Motor neuron (in vitro differentiated cells): ENCODE measurements around the gene AMMECR1. TPM values are rescaled to one million over a fixed set of nuclear protein-coding genes. Genes with fewer than 3 reads are reported as not detected.
A peak's percentile ranks its signal among the peaks of the same experiment; 100 is the strongest.

Experiments used
- ATAC-seq, 8 experiments: fragments of 200-7000 bp; cut with Tn5 transposase; replicated peaks in 6 of 8; 2 replicates each; pipeline ENCODE4 v1.8.0; 2021; ENCODE audit warnings: mild to moderate bottlenecking in 8 of 8, moderate library complexity in 8 of 8
- H3K27ac ChIP-seq, 2 donors: fragments of 250-450 bp; sonication (Bioruptor Pico); 2 replicates each; pipeline ENCODE4 v1.9.0; 2021; ENCODE audit warnings: antibody characterized with exemption in 2 of 2, mild to moderate bottlenecking in 2 of 2, moderate library complexity in 1 of 2
- H3K4me1 ChIP-seq, 2 donors: fragments of 250-450 bp; sonication (Bioruptor Pico); replicated peaks in 1 of 2; 2 replicates each; pipeline ENCODE4 v1.6.1; 2021; ENCODE audit warnings: antibody characterized with exemption in 2 of 2, mild to moderate bottlenecking in 2 of 2, moderate library complexity in 1 of 2
- H3K4me3 ChIP-seq, 5 donors: fragments of 250-450 bp; sonication (Bioruptor Pico); 2 replicates each; pipeline ENCODE4 v1.9.0; 2021; ENCODE audit warnings: antibody characterized with exemption in 5 of 5, mild to moderate bottlenecking in 5 of 5, moderate library complexity in 4 of 5
- WGBS, 10 experiments: fragments of 450-650 bp; shearing (Covaris generic); methylation state at CpG; one replicate each; pipeline ENCODE4 v1.0.0; 2022; 5-methylcytosine and 5-hydroxymethylcytosine counted together
- in situ Hi-C, 9 experiments: fragments of 400-800 bp; cut with MboI; loops; one replicate each; pipeline ENCODE4 v1.15.0; 2021; ENCODE audit warnings: low sequenced_read_pairs in 9 of 9, low pct_unique_long_range_greater_than_20kb in 2 of 9; ENCODE audit not compliant: unreplicated experiment in 9 of 9
- total RNA-seq, 8 experiments: library from RNA; unstranded; fragments of 300-600 nt; gene quantifications; 2 replicates each; pipeline versions ENCODE4 v1.2.3 to v1.2.4, GENCODE V29; 2022

AMMECR1 gene
- total RNA-seq, 8 experiments from 2014 or later, result 3.3 to 9.9 (median 5.9) TPM

GRCh38 chrX:110276778-110277177, 41.1 kb downstream of the AMMECR1 start:
- Histone ChIP-seq H3K4me1 (no peaks in the 10 kb centered on the region), H3K4me3 (no peak overlapping the region), H3K27ac (no peak overlapping the region)
- in situ Hi-C loops, result no loop called here
- WGBS, 10 experiments, result 0 to 100% (median 50%) methylated on average over 1 to 2 of the region's 2 CpGs; no CpG with 5 or more reads in 5 of the 10 experiments
- no peak for ATAC-seq

- no peak overlapping the region for H3K4me3 ChIP-seq
- no peaks in the 10 kb centered on the region for H3K4me1 ChIP-seq
- no peak overlapping the region for H3K27ac ChIP-seq
- in situ Hi-C loops, result no loop called here
- peak in 2 of 8 experiments; percentile 17 to 67 for ATAC-seq
- 20 to 100% (median 50%) methylated on average over 1 of the region's 1 CpG; no CpG with 5 or more reads in 5 of the 10 experiments for WGBS, 10 experiments
Measured at GRCh38 chrX:110268886-110269285, 49.0 kb downstream of the AMMECR1 start.

- H3K4me1 ChIP-seq, result no peaks in the 10 kb centered on the region
- in situ Hi-C loops, result no loop called here
- 9 to 100% (median 68%) methylated on average over 1 to 6 of the region's 6 CpGs; no CpG with 5 or more reads in 2 of the 10 experiments for WGBS, 10 experiments
- H3K27ac ChIP-seq, result no peak overlapping the region
- no peak for ATAC-seq
- no peak overlapping the region for H3K4me3 ChIP-seq
Measured at GRCh38 chrX:110268395-110268794, 49.5 kb downstream of the AMMECR1 start.

GRCh38 chrX:110267874-110268273, 50.0 kb downstream of the AMMECR1 start:
- H3K27ac ChIP-seq, result no peak overlapping the region
- H3K4me3 ChIP-seq, result no peak overlapping the region
- in situ Hi-C loops, result no loop called here
- 73% methylated on average over 1 of the region's 2 CpGs; no CpG with 5 or more reads in 9 of the 10 experiments for WGBS, 10 experiments
- H3K4me1 ChIP-seq, result no peaks in the 10 kb centered on the region
- ATAC-seq, result no peak

GRCh38 chrX:110265661-110266060, 52.2 kb downstream of the AMMECR1 start:
- in situ Hi-C loops, result no loop called here
- ATAC-seq, result no peak

GRCh38 chrX:110259117-110259516, 58.8 kb downstream of the AMMECR1 start:
- 0 to 100% (median 17%) methylated on average over 1 of the region's 1 CpG; no CpG with 5 or more reads in 7 of the 10 experiments for WGBS, 10 experiments
- no peak for ATAC-seq
- Histone ChIP-seq H3K4me1 (no peaks in the 10 kb centered on the region), H3K4me3 (no peak overlapping the region), H3K27ac (no peak overlapping the region)
- in situ Hi-C loops, result no loop called here

More at GRCh38 chrX:110265661-110266060, 52.2 kb downstream of the AMMECR1 start:
- Histone ChIP-seq H3K27ac (no peak overlapping the region), H3K4me1 (no peaks in the 10 kb centered on the region), H3K4me3 (no peak overlapping the region)

GRCh38 chrX:110258552-110258951, 59.3 kb downstream of the AMMECR1 start:
- H3K4me1 ChIP-seq, result no peaks in the 10 kb centered on the region
- H3K4me3 ChIP-seq, result no peak overlapping the region
- in situ Hi-C loops, result no loop called here
- no peak overlapping the region for H3K27ac ChIP-seq
- 63 to 100% (median 100%) methylated on average over 1 of the region's 1 CpG; no CpG with 5 or more reads in 7 of the 10 experiments for WGBS, 10 experiments
- no peak for ATAC-seq

GRCh38 chrX:110257889-110258288, 60.0 kb downstream of the AMMECR1 start:
- in situ Hi-C loops, result no loop called here
- H3K4me3 ChIP-seq, result no peak overlapping the region
- WGBS, 10 experiments, result 33 to 83% (median 71%) methylated on average over 1 of the region's 1 CpG; no CpG with 5 or more reads in 6 of the 10 experiments
- ATAC-seq, result no peak
- H3K27ac ChIP-seq, result no peak overlapping the region
- H3K4me1 ChIP-seq, result no peaks in the 10 kb centered on the region

- Histone ChIP-seq H3K4me1 (no peaks in the 10 kb centered on the region), H3K4me3 (no peak overlapping the region), H3K27ac (no peak overlapping the region)
- no peak for ATAC-seq
- 46 to 100% (median 80%) methylated on average over 1 to 7 of the region's 7 CpGs; no CpG with 5 or more reads in 3 of the 10 experiments for WGBS, 10 experiments
- in situ Hi-C loops, result no loop called here
Measured at GRCh38 chrX:110252711-110253110, 65.2 kb downstream of the AMMECR1 start.

- H3K4me3 ChIP-seq, result no peak overlapping the region
- H3K4me1 ChIP-seq, result no peaks in the 10 kb centered on the region
- WGBS, 10 experiments, result 44 to 100% (median 82%) methylated on average over 1 of the region's 1 CpG; no CpG with 5 or more reads in 4 of the 10 experiments
- ATAC-seq, result no peak
- H3K27ac ChIP-seq, result no peak overlapping the region
- in situ Hi-C loops, result no loop called here
Measured at GRCh38 chrX:110251961-110252360, 65.9 kb downstream of the AMMECR1 start.

GRCh38 chrX:110251526-110251925, 66.4 kb downstream of the AMMECR1 start:
- no peak for ATAC-seq
- 29 to 86% (median 67%) methylated on average over 1 of the region's 1 CpG; no CpG with 5 or more reads in 5 of the 10 experiments for WGBS, 10 experiments
- no peak overlapping the region for H3K27ac ChIP-seq
- H3K4me1 ChIP-seq, result no peaks in the 10 kb centered on the region
- in situ Hi-C loops, result no loop called here
- H3K4me3 ChIP-seq, result no peak overlapping the region

- in situ Hi-C loops, result no loop called here
- 60 to 100% (median 82%) methylated on average over 1 of the region's 1 CpG; no CpG with 5 or more reads in 6 of the 10 experiments for WGBS, 10 experiments
- ATAC-seq, result no peak
Measured at GRCh38 chrX:110250847-110251246, 67.0 kb downstream of the AMMECR1 start.

GRCh38 chrX:110248578-110248977, 69.3 kb downstream of the AMMECR1 start:
- H3K27ac ChIP-seq, result no peak overlapping the region
- ATAC-seq, result no peak
- H3K4me1 ChIP-seq, result no peaks in the 10 kb centered on the region
- in situ Hi-C loops, result no loop called here
- WGBS, 10 experiments, result 20 to 60% (median 33%) methylated on average over 1 of the region's 1 CpG; no CpG with 5 or more reads in 7 of the 10 experiments
- H3K4me3 ChIP-seq, result no peak overlapping the region

More at GRCh38 chrX:110250847-110251246, 67.0 kb downstream of the AMMECR1 start:
- H3K27ac ChIP-seq, result no peak overlapping the region
- H3K4me3 ChIP-seq, result no peak overlapping the region
- no peaks in the 10 kb centered on the region for H3K4me1 ChIP-seq

GRCh38 chrX:110245011-110245410, 72.9 kb downstream of the AMMECR1 start:
- peak in 1 of 8 experiments; percentile 14 for ATAC-seq
- in situ Hi-C loops, result no loop called here
- Histone ChIP-seq H3K4me1 (no peaks in the 10 kb centered on the region), H3K27ac (no peak overlapping the region), H3K4me3 (no peak overlapping the region)
